ENCODE data around the gene ROBO4. TPM values are rescaled to one million over a fixed set of nuclear protein-coding genes. Genes with fewer than 3 reads are reported as not detected.

Gene ROBO4
- total and polyA plus RNA-seq, 9 of the 15 experiments (the other 6 are each of a cell fraction or from before 2014, with no cell fraction given): not detected

GRCh38 chr11:124938970-124939369, 41.3 kb upstream of the ROBO4 start:
- DNase-seq (ENCODE audit: extremely low read depth in 1 of 4, low spot score in 3 of 4): no peak

More at GRCh38 chr11:124938970-124939369, 41.3 kb upstream of the ROBO4 start:
- no peaks in the 10 kb centered on the region for H3K9me1 ChIP-seq (ENCODE audit: control insufficient read depth, insufficient read depth, low read length)
- no peaks in the 10 kb centered on the region for H3K36me3 ChIP-seq (ENCODE audit: control insufficient read depth, insufficient read depth, low read length)
- H2AFZ ChIP-seq (ENCODE audit: low read depth, low read length): no peak overlapping the region
- no peaks in the 10 kb centered on the region for H3K4me1 ChIP-seq (replicated peaks in 1 of 2; ENCODE audit: control insufficient read depth in 2 of 2, insufficient read depth in 2 of 2, low read length in 2 of 2)
- no peak overlapping the region for H3K9ac ChIP-seq (ENCODE audit: insufficient read depth in 1 of 2, low read depth in 2 of 2, low read length in 2 of 2)
- intact Hi-C loops (cut with micrococcal nuclease) (no loop called here), in situ Hi-C loops (cut with MboI) (no loop called here)
- ChIA-PET POLR2A (no interaction called here), CTCF (ENCODE audit: low intra/inter-chr PET ratio) (no interaction called here)
- H3K27me3 ChIP-seq (ENCODE audit: control insufficient read depth in 2 of 2, insufficient read depth in 2 of 2, low read length in 2 of 2): peaks cover 25 to 37% of the 10 kb centered on the region in 2 experiments; a peak in 4 of 5 replicates
- no peaks in the 10 kb centered on the region for H3K79me2 ChIP-seq (ENCODE audit: control insufficient read depth, insufficient read depth, low read length)
- TF ChIP-seq HEY1 (CRISPR knock-in tag; IDR thresholded peaks at IDR 0.05; ENCODE audit: borderline replicate concordance) (no peak), GTF2A2 (tag; IDR thresholded peaks at IDR 0.05) (no peak), ZBTB34 (CRISPR knock-in tag; IDR thresholded peaks at IDR 0.05) (no peak), RBM25 (IDR thresholded peaks at IDR 0.05; ENCODE audit: low read depth, low read length, severe bottlenecking) (no peak), ATF1 (CRISPR knock-in tag; IDR thresholded peaks at IDR 0.05) (no peak), ATF1 (tag; IDR thresholded peaks at IDR 0.05) (no peak), ZNF551 (CRISPR knock-in tag; IDR thresholded peaks at IDR 0.05) (no peak), PML (IDR thresholded peaks at IDR 0.05; ENCODE audit: low read length) (no peak), SIRT6 (IDR thresholded peaks at IDR 0.05; ENCODE audit: low read depth, low read length) (no peak), POLR2AphosphoS5 (IDR thresholded peaks at IDR 0.05; ENCODE audit: control insufficient read depth, insufficient read depth, low read depth, low read length) (no peak), ZNF24 (IDR thresholded peaks at IDR 0.05) (no peak), TCF7 (IDR thresholded peaks at IDR 0.05; ENCODE audit: borderline replicate concordance) (no peak), ZNF589 (CRISPR knock-in tag; IDR thresholded peaks at IDR 0.05; ENCODE audit: low read depth) (no peak), ZNF282 (CRISPR knock-in tag; IDR thresholded peaks at IDR 0.05) (no peak), ZNF354B (CRISPR knock-in tag; IDR thresholded peaks at IDR 0.05) (no peak), MED1 (CRISPR knock-in tag; IDR thresholded peaks at IDR 0.05; ENCODE audit: borderline replicate concordance) (no peak), ZKSCAN8 (CRISPR knock-in tag; IDR thresholded peaks at IDR 0.05) (no peak)
- H3K4me3 ChIP-seq: no peak overlapping the region
- WGBS (ENCODE audit: insufficient coverage, low coverage, missing lambda C conversion rate): 0% methylated on average over 6 of the region's 6 CpGs
- no peak overlapping the region for H3K4me2 ChIP-seq (ENCODE audit: insufficient read depth, low read length)
- no peaks in the 10 kb centered on the region for H4K20me1 ChIP-seq (replicated peaks; ENCODE audit: control insufficient read depth, insufficient read depth, low read length)
- H3K9me3 ChIP-seq (replicated peaks; ENCODE audit: control insufficient read depth, insufficient read depth, low read depth, low read length): no peaks in the 10 kb centered on the region
- ATAC-seq: no peak
- FAIRE-seq: no peak
- no peak overlapping the region for H3K27ac ChIP-seq (ENCODE audit: extremely low read depth, low read depth, low read length)
- BruUV-seq (replicated peaks): no TSS peak

Data from K562 (cell line).